Caco-2 (cell line): ENCODE measurements around the gene CLMP. TPM values are rescaled to one million over a fixed set of nuclear protein-coding genes. Genes with fewer than 3 reads are reported as not detected.

Source experiments
- BruUV-seq: library from RNA; stranded (reverse); fragments of 400-500 nt; replicated peaks from 2 replicates; lab custom pipeline; 2021; lab: Mats Ljungman, UMichigan
- CTCF ChIA-PET: fragments of 300-600 bp; sonication (Branson Sonifier 250); formaldehyde crosslinking; loops from one replicate; lab custom pipeline; 2022; ENCODE audit warnings: antibody characterized with exemption; lab: Charles Lee
- POLR2A ChIA-PET: fragments of 300-600 bp; sonication (Branson Sonifier 250); formaldehyde crosslinking; loops from one replicate; lab custom pipeline; 2022; ENCODE audit warnings: antibody characterized with exemption; lab: Charles Lee
- DNase-seq, 2 experiments: peaks; one replicate each; pipeline versions ENCODE4 v3.0.0 to v3.0.0-alpha.2; 2020 to 2022
- H3K27me3 ChIP-seq: replicated peaks from 2 replicates; pipeline ENCODE4 v1.6.0; 2011; ENCODE audit warnings: low read length; ENCODE audit not compliant: control insufficient read depth, insufficient read depth
- H3K36me3 ChIP-seq: 2 replicates; pipeline ENCODE4 v1.5.1; 2011; ENCODE audit warnings: low read length; ENCODE audit not compliant: control insufficient read depth, insufficient read depth
- H3K4me1 ChIP-seq: fragments of 250-450 bp; sonication (Bioruptor Pico); 2 replicates; pipeline ENCODE4 v1.5.1; 2020; ENCODE audit warnings: mild to moderate bottlenecking
- H3K4me3 ChIP-seq: 2 replicates; pipeline ENCODE4 v1.5.1; 2011; ENCODE audit warnings: low read depth, mild to moderate bottlenecking, control low read depth, low read length
- H3K9me3 ChIP-seq: fragments of 250-450 bp; sonication (Bioruptor Pico); 2 replicates; pipeline ENCODE4 v1.5.1; 2020; ENCODE audit warnings: mild to moderate bottlenecking, moderate library complexity
- H3K27ac Mint-ChIP-seq: one replicate; pipeline ENCODE4 v1.8.0; 2022; ENCODE audit warnings: mixed read lengths; ENCODE audit not compliant: unreplicated experiment
- H3K27me3 Mint-ChIP-seq: one replicate; pipeline ENCODE4 v1.8.0; 2022; ENCODE audit warnings: mixed read lengths; ENCODE audit not compliant: insufficient read depth, unreplicated experiment
- H3K36me3 Mint-ChIP-seq: one replicate; pipeline ENCODE4 v1.8.0; 2022; ENCODE audit warnings: mild to moderate bottlenecking, mixed read lengths; ENCODE audit not compliant: insufficient read depth, unreplicated experiment
- H3K4me1 Mint-ChIP-seq: one replicate; pipeline ENCODE4 v1.8.0; 2022; ENCODE audit warnings: low read depth, mixed read lengths; ENCODE audit not compliant: unreplicated experiment
- H3K4me3 Mint-ChIP-seq: one replicate; pipeline ENCODE4 v1.8.0; 2022; ENCODE audit warnings: mild to moderate bottlenecking, moderate library complexity, mixed read lengths; ENCODE audit not compliant: unreplicated experiment
- H3K9me3 Mint-ChIP-seq: one replicate; pipeline ENCODE4 v1.8.0; 2022; ENCODE audit warnings: mixed read lengths; ENCODE audit not compliant: unreplicated experiment
- CTCF ChIP-seq, 2 experiments: fragments of 200-600 bp in 1 of 2; IDR thresholded peaks; 1 replicate in 1 of 2; 2 replicates in 1 of 2; pipeline versions ENCODE4 v1.5.1 to v1.8.0; 2011 to 2022; ENCODE audit warnings: antibody characterized with exemption in 1 of 2, control low read depth in 1 of 2, inconsistent platforms in 1 of 2, low read depth in 1 of 2, low read length in 1 of 2, mild to moderate bottlenecking in 1 of 2, moderate library complexity in 1 of 2; ENCODE audit not compliant: insufficient read depth in 1 of 2, severe bottlenecking in 1 of 2, unreplicated experiment in 1 of 2
- intact Hi-C: fragments of 100-400 bp; cut with micrococcal nuclease; formaldehyde crosslinking; loops from one replicate; pipeline ENCODE4 v1.10.0; 2022; ENCODE audit not compliant: unreplicated experiment
- total RNA-seq: library from RNA; stranded (reverse); gene quantifications from 2 replicates; pipeline ENCODE4 v1.2.3, GENCODE V29; 2022

Gene CLMP
- total RNA-seq, 1 experiment from 2014 or later = 58.9 TPM

GRCh38 chr11:123107945-123108495 is 87.0 kb downstream of the CLMP start:
- H3K4me3 ChIP-seq = no peak overlapping the region

GRCh38 chr11:123104697-123105096 is 90.4 kb downstream of the CLMP start:
- no peak for TF ChIP-seq CTCF (IDR thresholded peaks at IDR 0.05; ENCODE audit: insufficient read depth in 1 of 2, low read depth in 1 of 2, low read length in 1 of 2, severe bottlenecking in 1 of 2, unreplicated experiment in 1 of 2)
- no peaks in the 10 kb centered on the region for H3K27me3 ChIP-seq
- intact Hi-C loops = no loop called here
- no peaks in the 10 kb centered on the region for H3K36me3 ChIP-seq
- H3K9me3 ChIP-seq = no peaks in the 10 kb centered on the region
- Mint-ChIP-seq H3K27me3 (no peaks in the 10 kb centered on the region), H3K4me3 (no peak overlapping the region), H3K36me3 (peaks cover 13% of the 10 kb centered on the region), H3K9me3 (no peaks in the 10 kb centered on the region), H3K4me1 (peaks cover 13% of the 10 kb centered on the region), H3K27ac (peak overlapping the region; percentile 29)
- no peak for DNase-seq
- BruUV-seq = no TSS peak
- ChIA-PET POLR2A (no interaction called here), CTCF (interaction anchor here (0.6 to 3.9 kb wide), 4 partner anchors 142 to 181 kb away, joined by 3 to 82 read pairs (median 28); no protein-coding TSS in a partner anchor)
- peaks cover 13% of the 10 kb centered on the region for H3K4me1 ChIP-seq
- H3K4me3 ChIP-seq = no peak overlapping the region

More at GRCh38 chr11:123107945-123108495, 87.0 kb downstream of the CLMP start:
- no peaks in the 10 kb centered on the region for H3K27me3 ChIP-seq
- intact Hi-C loops = no loop called here
- H3K4me3 Mint-ChIP-seq = peak overlapping the region; percentile 29
- no peaks in the 10 kb centered on the region for H3K27me3 Mint-ChIP-seq
- peaks cover 13% of the 10 kb centered on the region for H3K4me1 Mint-ChIP-seq
- TF ChIP-seq CTCF (IDR thresholded peaks at IDR 0.05; ENCODE audit: insufficient read depth in 1 of 2, low read depth in 1 of 2, low read length in 1 of 2, severe bottlenecking in 1 of 2, unreplicated experiment in 1 of 2) = no peak
- ChIA-PET POLR2A (interaction anchor here (0.6 to 1.0 kb wide), 2 partner anchors 46 to 47 kb away, joined by 3 to 7 read pairs; partner anchors contain the start of gene HSPA8), CTCF (interaction anchor here (0.6 to 6.8 kb wide), 10 partner anchors 58 to 1082 kb away, joined by 3 to 98 read pairs (median 4); partner anchors contain the start of gene CLMP)
- peak; percentile 47 to 56 for DNase-seq
- peak overlapping the region; percentile 59 for H3K27ac Mint-ChIP-seq
- no peaks in the 10 kb centered on the region for H3K9me3 ChIP-seq
- peaks cover 13% of the 10 kb centered on the region for H3K36me3 Mint-ChIP-seq
- H3K9me3 Mint-ChIP-seq = no peaks in the 10 kb centered on the region
- BruUV-seq = no TSS peak
- H3K4me1 ChIP-seq = peaks cover 13% of the 10 kb centered on the region
- no peaks in the 10 kb centered on the region for H3K36me3 ChIP-seq

- Mint-ChIP-seq H3K27ac (no peak overlapping the region), H3K27me3 (no peaks in the 10 kb centered on the region), H3K9me3 (no peaks in the 10 kb centered on the region), H3K4me3 (no peak overlapping the region), H3K4me1 (peaks cover 10% of the 10 kb centered on the region), H3K36me3 (peaks cover 13% of the 10 kb centered on the region)
- no TSS peak for BruUV-seq
- H3K36me3 ChIP-seq = no peaks in the 10 kb centered on the region
- no peaks in the 10 kb centered on the region for H3K9me3 ChIP-seq
- DNase-seq = peak; percentile 53 to 69
- H3K4me1 ChIP-seq = peaks cover 10% of the 10 kb centered on the region
- no peak overlapping the region for H3K4me3 ChIP-seq
- POLR2A ChIA-PET = interaction anchor here (1.4 kb wide), 1 partner anchor 41 kb away, joined by 3 read pairs; the partner anchor contains the start of gene HSPA8
- peak; percentile 83 to 91 for TF ChIP-seq CTCF (IDR thresholded peaks at IDR 0.05; ENCODE audit: insufficient read depth in 1 of 2, low read depth in 1 of 2, low read length in 1 of 2, severe bottlenecking in 1 of 2, unreplicated experiment in 1 of 2)
- intact Hi-C loops = loop anchor here (1.0 to 2.0 kb wide), 4 partner anchors 144 to 372 kb away; no protein-coding TSS in a partner anchor
- CTCF ChIA-PET = interaction anchor here (0.6 to 3.9 kb wide), 25 partner anchors 8 to 375 kb away, joined by 3 to 82 read pairs (median 5); partner anchors contain the start of gene HSPA8
- H3K27me3 ChIP-seq = no peaks in the 10 kb centered on the region
Measured at GRCh38 chr11:123103326-123103980, 91.6 kb downstream of the CLMP start.
